NCI-H1436 (cell line): ENCODE data around the gene SUSD5.
"Not testable (repeated sequence)": the region's sequence is repeated elsewhere in the genome, so short reads cannot be mapped to it uniquely, and the experiment has no call there.

Experiments used
- DNase-seq: peaks from one replicate; lab custom pipeline; 2025; lab: John Stamatoyannopoulos, UW

Gene SUSD5

GRCh38 chr3:33194303-33194702 lies 24.3 kb downstream of the SUSD5 start:
- no peak for DNase-seq

GRCh38 chr3:33187368-33187634 lies 31.3 kb downstream of the SUSD5 start:
- no peak for DNase-seq

DNA sequence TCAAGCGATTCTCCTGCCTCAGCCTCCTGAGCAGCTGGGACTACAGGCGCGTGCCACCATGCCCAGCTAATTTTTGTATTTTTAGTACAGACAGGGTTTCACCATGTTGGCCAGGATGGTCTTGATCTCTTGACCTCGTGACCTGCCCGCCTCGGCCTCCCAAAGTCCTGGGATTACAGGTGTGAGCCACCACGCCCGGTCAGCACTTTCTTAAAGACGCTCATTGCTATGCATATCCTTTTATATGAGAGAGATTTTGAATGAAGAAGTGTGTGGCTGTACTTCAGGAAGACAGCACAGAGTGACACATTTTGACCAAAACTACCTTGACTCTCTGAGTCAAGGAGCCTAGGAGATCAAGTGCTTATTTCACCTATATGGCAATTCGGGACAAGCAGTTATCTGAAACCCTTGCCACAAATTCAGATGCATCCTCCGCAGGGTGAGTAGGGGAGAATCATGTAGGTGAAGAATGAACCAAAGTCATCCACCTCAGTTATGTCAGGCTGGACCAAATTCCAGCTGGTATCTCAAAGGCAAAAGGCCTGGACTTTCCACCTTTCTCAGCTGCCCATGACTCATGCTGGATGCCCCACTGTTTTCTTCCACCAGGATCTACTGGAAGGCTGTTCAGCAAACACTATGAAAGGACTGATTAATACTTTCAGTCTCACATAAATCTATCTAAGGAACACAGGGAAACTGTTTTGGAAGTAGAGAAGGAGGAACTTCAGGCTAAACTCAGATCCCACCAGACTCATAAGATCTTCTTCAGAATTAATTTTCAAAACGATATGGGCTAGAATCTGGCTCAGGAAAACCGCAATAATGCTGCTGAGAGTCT lies 31.9 kb downstream of the SUSD5 start:
- no peak for DNase-seq

- no peak for DNase-seq
Observed at GRCh38 chr3:33184863-33185262, 33.7 kb downstream of the SUSD5 start.

DNA sequence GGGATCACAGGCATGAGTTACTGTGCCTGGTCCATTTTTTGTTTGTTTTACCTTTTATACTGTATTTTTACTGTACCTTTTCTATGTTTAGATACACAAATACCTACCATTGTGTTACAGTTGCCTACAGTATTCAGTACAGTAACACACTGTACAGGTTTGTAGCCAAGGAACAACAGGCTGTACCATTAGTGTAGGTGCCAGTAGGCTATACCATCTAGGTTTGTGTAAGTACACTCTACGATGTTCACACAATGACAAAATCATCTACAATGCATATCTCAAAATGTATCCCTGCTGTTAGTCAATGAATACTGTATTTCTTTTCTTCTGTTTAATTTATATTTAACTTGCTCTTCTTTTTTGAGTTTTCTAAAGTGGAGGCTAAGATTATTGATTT lies 37.0 kb downstream of the SUSD5 start:
- DNase-seq: not testable (repeated sequence)

DNA sequence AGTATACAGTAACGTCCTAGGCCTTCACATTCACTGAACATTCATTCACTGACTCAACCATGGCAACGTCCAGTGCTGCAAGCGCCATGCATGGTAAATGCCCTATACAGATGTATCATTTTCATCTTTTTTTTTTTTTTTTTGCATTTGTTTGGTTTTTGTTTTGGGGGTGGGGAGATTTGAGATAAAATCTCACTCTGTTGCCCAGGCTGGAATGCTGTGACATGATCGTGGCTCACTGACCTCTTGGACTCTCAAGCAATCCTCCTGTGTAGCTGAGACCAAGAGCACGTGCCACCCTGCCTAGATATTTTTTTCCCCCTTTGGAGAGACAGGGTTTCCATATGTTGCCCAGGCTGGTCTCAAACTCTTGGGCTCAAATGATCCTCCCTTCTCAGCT lies 37.4 kb downstream of the SUSD5 start:
- no peak for DNase-seq

DNA sequence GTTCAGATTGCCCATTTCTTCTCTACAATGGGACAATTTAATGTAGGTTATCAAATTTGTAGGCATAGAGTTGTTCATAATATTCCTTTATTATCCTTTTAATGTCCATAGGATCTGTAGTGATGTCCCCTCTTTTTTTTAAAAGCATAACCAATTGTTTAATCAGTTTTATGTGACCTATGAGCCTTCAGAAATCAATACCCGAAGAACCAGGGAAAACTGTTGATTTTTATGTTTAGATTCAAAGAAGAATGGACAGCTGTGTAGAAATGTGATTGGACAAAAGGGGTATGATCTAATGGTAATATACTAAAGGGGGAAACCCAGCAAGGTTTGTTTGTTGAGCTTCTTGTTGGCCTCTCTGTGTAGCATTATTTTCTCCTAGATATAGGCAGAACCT lies 39.5 kb downstream of the SUSD5 start:
- no peak for DNase-seq

DNA sequence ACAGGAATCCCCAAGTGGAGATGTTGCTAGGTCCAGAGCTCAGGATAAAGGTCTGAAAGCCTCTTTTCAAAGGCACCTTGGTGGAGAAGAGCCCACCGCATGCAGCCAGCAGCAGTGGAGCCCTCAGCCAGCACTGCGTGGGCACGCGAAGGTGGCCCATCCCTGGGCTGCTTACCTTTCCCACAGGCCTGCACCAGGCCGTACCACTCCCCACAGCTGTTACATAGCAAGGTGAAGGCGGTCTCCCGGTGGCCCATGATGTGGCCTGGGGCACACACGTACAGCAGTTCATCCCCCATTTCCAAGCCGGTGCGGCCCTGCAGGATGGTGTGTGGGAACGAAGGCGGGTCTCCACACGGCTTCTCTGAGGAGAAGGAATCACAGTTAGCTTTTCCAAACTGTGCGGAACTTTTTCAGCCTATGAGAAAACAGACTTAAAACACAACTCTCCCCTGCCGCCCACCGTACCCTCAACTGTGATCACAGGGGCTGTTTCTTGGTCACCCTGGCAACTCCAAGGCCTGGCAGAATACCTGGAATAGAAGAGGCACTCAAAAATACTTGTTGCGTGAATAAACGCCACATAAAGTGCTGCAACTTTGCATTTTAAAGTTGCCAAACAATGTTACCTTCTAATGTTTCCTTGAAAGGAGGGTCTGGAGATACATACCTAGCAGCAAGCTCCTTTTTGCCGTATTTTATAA lies 43.7 kb downstream of the SUSD5 start:
- no peak for DNase-seq

DNA sequence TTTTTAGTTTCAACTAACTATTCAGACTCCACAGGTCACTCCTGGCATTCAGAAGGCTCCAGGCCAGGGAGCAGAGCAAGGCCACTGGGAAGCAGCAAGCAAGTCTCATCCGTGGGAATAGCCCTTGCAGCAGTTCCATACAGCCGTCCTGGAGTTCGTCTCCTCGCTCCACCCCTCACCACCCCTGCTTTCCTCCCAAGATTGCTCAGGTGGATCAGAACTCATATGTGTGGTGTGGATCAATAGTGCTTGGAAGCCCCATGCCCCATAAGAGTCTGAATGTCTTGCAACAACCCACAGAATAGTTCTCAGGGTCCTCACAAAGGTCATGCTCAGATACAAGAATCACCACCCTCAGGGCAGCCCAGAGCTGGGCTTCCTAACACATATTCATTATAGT lies 44.5 kb downstream of the SUSD5 start:
- no peak for DNase-seq

GRCh38 chr3:33173672-33174071 lies 44.9 kb downstream of the SUSD5 start:
- DNase-seq: no peak

GRCh38 chr3:33173103-33173502 lies 45.5 kb downstream of the SUSD5 start:
- DNase-seq: no peak

- no peak for DNase-seq
Observed at GRCh38 chr3:33171580-33171979, 47.0 kb downstream of the SUSD5 start.

DNA sequence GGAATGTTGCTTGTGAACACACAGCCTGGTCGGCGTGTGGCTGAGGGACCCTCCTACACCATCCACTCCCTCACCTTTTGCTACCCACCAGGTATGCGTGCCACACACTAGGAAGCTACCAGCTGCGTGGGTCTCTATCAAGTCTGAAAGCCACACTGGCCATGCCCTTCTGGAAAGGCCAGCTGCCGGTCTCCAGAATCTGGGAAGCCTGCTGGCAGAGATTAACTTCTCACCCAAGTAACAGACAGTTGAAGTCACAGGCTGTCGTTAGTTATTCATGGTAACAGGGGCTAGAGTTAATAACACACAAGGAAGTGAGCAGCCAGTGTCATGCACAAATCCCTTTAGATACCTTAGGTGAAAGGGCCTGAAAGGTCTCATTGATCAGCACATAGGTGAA lies 48.1 kb downstream of the SUSD5 start:
- no peak for DNase-seq

DNA sequence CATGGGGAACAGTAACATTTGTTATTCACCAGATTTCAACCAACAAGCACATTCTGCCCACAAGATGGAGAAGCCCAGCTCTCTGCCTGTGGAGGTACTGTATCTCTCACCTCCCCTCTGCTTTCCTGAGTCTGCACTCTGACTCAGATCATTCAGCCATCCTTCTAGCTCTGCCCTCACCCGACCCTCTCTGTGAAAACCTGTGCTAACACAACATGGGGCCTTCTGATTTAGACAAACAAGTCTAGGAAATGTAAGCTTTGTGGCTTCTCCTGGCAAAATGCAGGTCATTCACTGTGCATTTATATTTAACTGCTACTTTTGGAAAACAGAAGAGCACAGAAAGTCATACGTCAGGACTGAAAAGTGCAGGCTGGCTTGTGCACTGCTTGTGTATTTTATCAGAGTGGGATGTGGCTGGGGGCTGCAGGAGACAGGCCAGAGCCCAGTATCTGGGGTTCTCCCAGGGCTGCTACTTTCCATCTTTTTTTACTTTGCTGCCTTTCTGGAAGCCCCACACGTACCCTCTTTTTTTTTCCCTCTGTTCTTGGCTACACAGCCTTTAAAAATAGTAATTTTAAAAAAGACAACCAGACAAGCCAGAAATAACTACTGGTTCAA lies 50.8 kb downstream of the SUSD5 start:
- DNase-seq: no peak

DNA sequence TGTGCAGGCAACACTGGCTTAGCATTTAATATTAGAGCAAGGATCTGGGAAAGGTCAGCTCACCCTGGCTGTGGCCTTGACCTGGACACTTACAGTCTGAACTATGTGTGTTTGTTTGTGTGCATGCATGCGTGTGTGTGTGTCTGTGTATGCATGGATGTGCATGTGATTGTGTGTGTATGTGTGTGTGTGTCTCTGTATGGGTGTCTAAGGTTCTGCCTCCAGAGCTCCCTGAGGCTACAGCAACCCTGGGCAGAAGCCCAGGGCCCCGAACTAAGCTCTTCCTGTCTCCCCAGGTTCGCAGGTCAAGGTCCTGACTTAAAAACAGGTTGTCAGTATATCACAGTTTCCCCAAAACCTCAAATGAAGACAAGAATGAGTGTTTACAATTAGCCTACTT lies 51.3 kb downstream of the SUSD5 start:
- DNase-seq: no peak

DNA sequence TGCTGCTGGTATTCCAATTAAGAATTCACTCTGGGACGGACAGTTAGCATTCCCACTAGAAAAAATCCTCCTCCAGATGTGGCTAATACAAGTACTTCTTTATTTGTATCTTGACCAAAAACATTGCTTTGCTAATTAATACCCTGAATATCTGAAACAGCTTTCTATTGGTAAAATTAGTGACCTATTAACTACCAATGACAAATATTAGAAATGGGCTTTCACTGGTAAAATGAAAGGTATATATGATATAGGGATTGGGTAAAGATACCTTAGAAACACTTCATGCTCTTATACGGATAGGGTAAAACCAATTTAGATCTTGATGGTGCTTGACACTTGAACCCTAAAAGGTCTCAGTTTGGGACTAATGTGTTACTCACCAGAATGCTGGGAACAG lies 52.5 kb downstream of the SUSD5 start:
- DNase-seq: no peak

- DNase-seq: no peak
Observed at GRCh38 chr3:33165372-33165771, 53.2 kb downstream of the SUSD5 start.

DNA sequence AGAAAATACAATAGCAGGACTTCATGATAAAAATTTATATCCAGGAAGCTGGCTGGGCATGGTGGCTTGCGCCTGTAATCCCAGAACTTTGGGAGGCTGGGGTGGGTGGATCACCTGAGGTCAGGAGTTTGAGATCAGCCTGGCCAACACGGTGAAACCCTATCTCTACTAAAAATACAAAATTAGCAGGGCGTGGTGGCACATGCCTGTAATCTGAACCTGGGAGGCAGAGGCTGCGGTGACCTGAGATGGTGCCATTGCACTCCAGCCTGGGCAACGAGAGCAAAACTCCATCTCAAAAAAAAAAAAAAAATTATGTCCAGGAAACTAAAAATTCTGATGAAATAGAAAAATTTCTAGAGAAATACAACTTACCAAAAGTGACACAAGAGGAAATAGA lies 56.0 kb downstream of the SUSD5 start:
- DNase-seq: not testable (repeated sequence)

DNA sequence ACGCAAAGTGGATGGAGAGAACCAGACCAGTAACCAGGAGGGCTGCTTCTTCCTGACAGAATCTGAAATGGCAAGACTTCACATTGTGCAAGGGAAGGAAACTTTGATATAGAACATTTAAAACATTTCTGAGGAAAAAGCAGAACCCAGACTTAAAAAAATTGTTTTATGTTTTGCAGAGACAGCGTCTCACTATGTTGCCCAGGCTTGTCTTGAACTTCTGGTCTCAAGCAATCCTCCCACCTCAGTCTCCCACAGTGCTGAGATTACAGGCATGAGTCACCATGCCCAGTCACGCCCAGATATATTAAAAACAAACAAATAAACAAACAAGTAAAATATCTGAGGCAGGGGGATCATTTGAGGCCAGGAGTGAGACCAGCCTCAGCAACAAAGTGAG lies 58.6 kb downstream of the SUSD5 start:
- no peak for DNase-seq

- no peak for DNase-seq
Observed at GRCh38 chr3:33159234-33159633, 59.4 kb downstream of the SUSD5 start.

GRCh38 chr3:33155301-33155700 lies 63.3 kb downstream of the SUSD5 start:
- no peak for DNase-seq

- no peak for DNase-seq
Observed at GRCh38 chr3:33153782-33154181, 64.8 kb downstream of the SUSD5 start.
